ENCODE results near the gene MAP3K4.
"Not testable (repeated sequence)": the region's sequence is repeated elsewhere in the genome, so short reads cannot be mapped to it uniquely, and the experiment has no call there.

The MAP3K4 gene

DNA sequence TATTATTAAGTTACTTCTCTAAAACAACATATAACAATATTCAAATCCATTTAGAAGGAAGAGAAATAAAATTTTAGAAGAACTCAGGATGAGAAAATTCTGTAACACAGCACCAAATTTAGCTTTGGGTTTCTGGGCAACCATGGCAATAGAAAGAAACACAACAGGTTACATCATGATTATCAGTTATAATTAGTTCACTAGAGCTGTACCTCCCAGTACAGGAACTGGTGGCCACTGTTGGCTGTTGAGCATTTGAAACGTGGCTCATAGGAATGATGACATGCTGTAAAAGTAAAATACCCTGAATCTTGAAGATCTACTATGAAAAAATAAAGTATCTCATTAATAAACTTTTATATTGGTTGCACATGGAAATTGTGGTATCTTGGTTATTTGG is 23.7 kb upstream of the MAP3K4 start:
- FAIRE-seq, result no peak

DNA sequence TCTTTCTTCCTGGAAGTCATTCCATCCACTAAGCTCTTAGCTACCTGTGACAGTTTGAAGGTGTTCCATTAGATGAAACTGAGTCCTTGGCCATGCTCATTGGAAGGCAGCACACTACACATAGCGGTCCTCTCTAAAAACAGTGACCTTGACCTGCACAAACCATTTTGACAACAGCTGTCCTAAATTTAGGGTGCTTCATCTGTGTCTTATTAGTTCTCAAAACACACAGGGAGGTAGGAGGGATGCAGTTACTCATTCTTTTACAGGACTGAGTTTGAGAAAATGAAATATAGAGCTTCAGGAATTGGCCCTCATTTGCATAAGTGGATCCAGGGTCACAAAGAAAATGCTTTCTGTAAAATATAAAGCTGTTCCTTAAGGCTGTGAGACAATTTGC is 20.4 kb upstream of the MAP3K4 start:
- FAIRE-seq, result no peak

- FAIRE-seq, result no peak
Observed at GRCh38 chr6:160972111-160972510, 19.5 kb upstream of the MAP3K4 start.

DNA sequence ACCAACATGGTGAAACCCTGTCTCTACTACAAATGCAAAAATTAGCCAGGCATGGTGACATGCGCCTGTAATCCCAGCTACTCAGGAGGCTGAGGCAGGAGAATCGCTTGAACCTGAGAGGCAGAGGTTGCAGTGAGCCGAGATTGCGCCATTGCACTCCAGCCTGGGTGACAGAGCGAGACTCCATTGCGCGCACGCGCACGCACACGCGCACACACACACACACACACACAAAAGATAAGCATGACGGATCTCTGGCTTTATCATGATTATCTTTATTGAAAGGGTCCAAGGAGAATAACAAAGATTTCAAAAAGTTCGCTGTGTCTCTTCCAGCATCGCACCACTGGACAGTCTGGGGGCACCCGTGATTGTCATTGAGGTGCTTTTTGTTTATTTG is 19.0 kb upstream of the MAP3K4 start:
- FAIRE-seq, result not testable (repeated sequence)

GRCh38 chr6:160973311-160974250 is 18.0 kb upstream of the MAP3K4 start:
- no peak for FAIRE-seq

- no peak for FAIRE-seq
Observed at GRCh38 chr6:160974304-160974771, 17.2 kb upstream of the MAP3K4 start.

GRCh38 chr6:160975162-160975561 is 16.4 kb upstream of the MAP3K4 start:
- no peak for FAIRE-seq

GRCh38 chr6:160975961-160976360 is 15.6 kb upstream of the MAP3K4 start:
- FAIRE-seq, result not testable (repeated sequence)

GRCh38 chr6:160978141-160978901 is 13.2 kb upstream of the MAP3K4 start:
- FAIRE-seq, result no peak

- FAIRE-seq, result no peak
Observed at GRCh38 chr6:160979061-160979708, 12.4 kb upstream of the MAP3K4 start.

DNA sequence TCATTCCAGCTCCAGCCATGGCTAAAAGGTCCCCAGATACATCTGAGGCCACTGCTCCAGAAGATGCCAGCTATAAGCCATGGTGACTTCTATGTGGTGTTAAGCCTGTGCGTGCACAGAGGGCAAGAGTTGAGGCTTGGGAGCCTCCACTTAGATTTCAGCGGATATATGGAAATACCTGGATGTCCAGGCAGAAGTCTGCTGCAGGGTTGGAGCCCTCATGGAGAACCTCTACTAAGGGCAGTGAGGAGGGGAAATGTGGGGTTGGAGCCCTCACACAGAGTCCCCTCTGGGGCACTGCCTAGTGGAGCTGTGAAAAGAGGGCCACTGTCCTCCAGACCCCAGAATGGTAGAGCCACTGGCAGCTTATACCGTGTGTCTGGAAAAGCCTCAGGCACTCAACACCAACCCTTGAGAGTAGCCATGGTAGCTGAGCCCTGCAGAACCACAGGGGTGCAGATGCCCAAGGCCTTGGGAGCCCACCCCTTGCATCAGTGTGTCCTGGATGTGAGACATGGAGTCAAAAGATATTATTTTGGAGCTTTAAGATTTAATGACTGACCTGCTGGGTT is 8.1 kb upstream of the MAP3K4 start:
- not testable (repeated sequence) for FAIRE-seq

DNA sequence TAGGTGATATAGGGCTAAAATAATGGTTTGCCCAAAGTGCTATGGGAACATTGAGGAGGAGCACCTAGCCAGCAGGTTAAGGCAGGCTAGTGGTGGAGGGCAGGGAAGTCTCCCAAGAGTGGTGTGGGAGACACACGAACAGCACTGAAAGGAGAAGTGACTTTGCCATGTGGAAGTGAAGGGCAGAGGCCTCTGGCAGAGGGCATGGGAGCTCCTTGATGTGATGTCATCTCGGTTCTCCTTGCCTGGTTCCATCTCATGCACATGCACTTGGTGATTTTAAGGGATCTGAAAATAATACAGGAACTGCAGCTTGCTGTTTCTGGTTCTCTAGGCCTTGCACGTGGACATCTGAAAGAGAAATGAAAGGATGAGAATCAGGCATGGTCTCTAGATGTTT is 4.7 kb upstream of the MAP3K4 start:
- no peak for FAIRE-seq

GRCh38 chr6:160987265-160987664 is 4.3 kb upstream of the MAP3K4 start:
- no peak for FAIRE-seq

DNA sequence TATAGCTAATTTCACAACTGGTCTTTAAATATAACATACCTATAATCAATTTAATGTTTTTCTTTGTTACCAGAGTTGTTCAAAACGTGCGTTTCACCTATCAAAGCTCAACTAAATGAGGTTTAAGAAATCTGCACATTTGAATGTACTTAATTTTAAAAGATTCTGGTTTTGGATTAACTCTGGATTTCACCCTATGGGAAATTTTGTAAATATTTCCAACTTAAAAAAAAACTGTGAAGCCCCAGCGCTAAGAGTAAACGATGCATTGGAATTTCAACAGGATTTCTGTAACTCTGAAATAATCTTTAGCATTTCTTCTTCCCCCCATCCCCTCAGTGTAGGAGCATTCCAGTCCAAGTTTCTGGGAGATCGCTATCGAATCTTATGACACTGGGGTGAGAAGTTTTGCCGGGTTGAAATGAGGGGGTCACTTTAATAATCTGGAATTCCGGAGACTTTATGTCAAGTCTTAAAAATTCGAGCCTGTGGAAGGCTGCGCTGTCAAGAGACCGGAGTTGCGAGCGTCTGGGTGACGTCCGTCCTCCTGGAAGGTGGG is 643 bp upstream of the MAP3K4 start:
- no peak for FAIRE-seq

DNA sequence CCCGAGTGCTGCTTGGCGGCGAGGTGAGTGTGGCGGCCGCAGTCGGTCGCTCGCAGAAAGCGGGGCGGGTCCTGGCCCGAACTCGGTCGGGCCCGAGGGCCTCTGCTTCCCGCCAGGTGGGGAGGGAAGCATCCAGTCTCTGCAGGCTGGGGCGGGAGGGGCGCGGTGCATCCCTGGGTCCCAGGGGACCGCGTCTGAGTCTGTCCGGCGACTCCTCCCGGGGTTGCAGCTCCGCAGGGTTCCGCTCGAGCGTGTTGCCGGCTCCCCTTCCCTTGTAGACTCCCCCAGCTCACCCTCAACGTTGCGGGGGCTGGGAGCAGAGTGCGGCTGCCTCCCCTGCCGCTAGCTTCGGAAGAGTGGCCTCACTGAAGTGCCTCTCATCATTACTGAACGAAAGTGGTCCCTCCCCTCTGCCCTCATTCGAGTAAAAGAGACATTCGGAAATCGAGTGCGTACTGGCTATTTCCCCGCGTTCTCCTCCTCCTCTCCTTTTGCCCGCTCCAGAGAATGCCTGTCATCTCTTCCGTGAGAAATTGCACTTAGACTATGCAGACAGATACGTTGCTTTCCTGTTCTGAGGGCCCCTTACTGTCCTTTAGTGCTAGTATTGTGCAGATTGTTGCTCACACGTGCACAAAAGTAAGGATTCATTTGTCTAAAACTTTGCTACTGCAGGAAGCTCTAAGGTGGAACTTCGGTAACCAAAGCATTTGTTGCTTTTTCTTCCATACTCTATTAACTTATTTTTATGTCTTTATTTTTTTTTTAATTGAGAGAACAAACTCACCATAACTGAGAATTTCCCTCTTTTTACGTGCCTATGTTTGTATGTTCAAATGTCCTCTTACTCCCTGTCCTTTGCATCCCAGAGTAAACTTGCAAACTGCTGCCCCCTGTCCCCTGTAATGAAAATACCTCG is 751 bp downstream of the MAP3K4 start:
- FAIRE-seq, result no peak

DNA sequence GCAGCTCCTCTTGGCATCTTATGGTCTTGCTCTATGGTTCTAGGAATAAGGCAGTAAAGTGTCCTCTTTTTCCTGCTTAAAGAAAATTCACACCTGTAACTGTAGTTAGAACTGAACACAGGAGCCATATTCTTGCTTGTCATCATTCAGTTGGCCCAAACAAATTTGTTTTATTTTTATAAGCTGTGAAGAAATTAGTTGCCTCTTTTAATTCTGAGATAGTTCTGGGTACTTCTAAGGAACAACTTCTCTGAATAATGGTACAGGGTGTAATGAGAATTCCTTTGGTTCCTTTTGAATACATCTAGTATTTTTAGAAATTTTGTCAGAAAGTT is 1.4 kb downstream of the MAP3K4 start:
- FAIRE-seq, result no peak

DNA sequence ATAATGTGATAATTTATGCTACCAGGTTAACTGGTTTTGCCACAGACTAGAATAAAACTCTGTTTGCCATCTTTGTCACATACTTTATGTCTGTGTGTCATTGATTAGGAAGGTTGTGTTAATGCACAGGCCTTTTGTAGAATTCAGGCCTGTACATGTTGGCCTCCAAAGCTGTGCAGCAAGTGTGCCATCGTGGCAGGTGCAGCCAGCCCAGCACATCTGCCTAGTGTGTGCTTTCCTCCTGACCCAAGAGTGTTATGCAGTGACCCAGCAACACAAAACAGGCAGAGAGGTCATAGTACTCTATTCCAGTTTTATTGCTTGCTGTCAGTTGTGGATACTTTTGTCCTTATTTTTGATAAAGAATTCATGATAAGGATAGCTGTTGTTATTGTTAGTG is 3.7 kb downstream of the MAP3K4 start:
- no peak for FAIRE-seq

GRCh38 chr6:160996131-160996601 is 4.6 kb downstream of the MAP3K4 start:
- FAIRE-seq, result no peak

DNA sequence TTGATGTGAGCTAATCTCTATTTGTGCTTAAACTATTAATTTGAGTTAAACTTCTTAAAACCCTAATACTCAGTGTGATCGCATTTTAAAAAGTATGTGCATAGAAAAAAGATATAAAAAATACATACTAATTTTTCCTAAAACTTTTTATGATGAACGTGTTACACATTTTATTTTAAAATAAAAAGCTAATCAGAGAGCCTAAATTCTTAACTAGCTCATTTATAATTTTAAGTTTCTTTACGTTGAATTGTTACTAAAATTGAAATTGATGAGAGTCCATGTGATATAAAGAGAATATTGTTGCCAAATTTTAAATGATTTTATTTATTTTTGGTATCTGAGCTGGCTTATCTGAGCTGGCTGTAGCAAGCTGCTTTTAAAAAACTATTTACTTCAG is 6.6 kb downstream of the MAP3K4 start:
- FAIRE-seq, result no peak

DNA sequence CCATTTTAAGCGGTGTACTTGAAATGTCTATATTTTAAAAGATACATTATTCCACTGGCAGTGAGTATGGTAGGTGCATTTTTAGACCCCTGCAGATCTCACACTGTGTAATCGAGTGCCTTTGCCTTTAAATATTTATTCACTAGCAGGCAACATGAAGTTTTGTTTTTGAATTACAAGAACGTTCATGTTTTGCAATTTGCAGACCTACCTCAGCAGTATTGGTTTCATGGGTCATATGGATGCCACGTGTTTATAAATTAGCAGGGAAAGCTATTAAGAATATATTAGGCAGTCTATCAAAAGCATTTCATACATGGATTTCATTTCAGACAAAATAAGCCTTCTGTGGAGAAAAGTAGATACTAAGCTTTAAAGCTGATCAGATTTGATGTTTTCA is 7.2 kb downstream of the MAP3K4 start:
- FAIRE-seq, result no peak

DNA sequence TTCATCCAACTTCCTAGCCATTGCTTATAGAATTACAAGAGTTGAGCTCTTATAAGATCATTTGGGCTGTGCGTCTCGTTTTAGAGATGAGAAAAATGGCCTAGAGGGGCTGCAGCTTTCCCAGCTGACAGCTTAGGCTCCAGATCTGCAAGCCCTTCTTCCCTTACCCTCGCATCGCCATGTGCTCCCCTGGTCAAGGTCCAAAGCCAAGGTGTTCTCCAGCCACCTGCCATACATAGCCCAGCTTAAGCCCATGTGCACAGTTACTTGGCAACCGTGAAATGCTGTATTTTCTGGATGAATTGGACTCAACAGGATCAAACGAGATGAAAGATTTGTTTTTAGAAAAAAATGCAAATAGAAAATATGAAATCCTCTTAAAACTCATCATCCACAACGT is 7.9 kb downstream of the MAP3K4 start:
- no peak for FAIRE-seq

Measured in colon (tissue), 2 donors.